ENCODE measurements around the gene CACNA2D2.

The CACNA2D2 gene

GRCh38 chr3:50337175-50337861, 166.1 kb downstream of the CACNA2D2 start:
- Histone ChIP-seq H3K27ac (ENCODE audit: extremely low read depth, low read depth, low read length) (peak overlapping the region; percentile 88), H3K9me3 (ENCODE audit: control insufficient read depth, insufficient read depth, low read depth, low read length) (no peaks in the 10 kb centered on the region), H3K4me3 (ENCODE audit: low read depth, low read length) (peak overlapping the region; percentile 96), H3K4me1 (ENCODE audit: control insufficient read depth, insufficient read depth, low read length) (no peaks in the 10 kb centered on the region; the same call in 1 of the 2 replicates), H3K36me3 (ENCODE audit: control insufficient read depth in 2 of 2, insufficient read depth in 1 of 2, low read length in 2 of 2) (peaks cover 3 to 28% of the 10 kb centered on the region in 2 experiments; a peak in 2 of 3 replicates)
- CTCF ChIA-PET = interaction anchor here (1.0 to 2.6 kb wide), 7 partner anchors 9 to 205 kb away, joined by 3 to 13 read pairs (median 5); partner anchors contain the start of gene TUSC2
- POLR2A ChIA-PET = interaction anchor here (0.6 to 2.7 kb wide), 27 partner anchors 8 to 1059 kb away, joined by 3 to 63 read pairs (median 5); partner anchors contain the start of genes CYB561D2, GNAI2, HEMK1 and HYAL2
- TF ChIP-seq ZNF138 (tag by site-specific recombination; IDR thresholded peaks at IDR 0.05; ENCODE audit: borderline replicate concordance) (no peak), TSHZ1 (tag by site-specific recombination; IDR thresholded peaks at IDR 0.05; ENCODE audit: borderline replicate concordance) (no peak), ZNF600 (tag by site-specific recombination; IDR thresholded peaks at IDR 0.05) (peak; percentile 75), OSR2 (tag by site-specific recombination; IDR thresholded peaks at IDR 0.05) (no peak), HOXA7 (CRISPR knock-in tag; IDR thresholded peaks at IDR 0.05; ENCODE audit: borderline replicate concordance) (no peak), ZFHX2 (tag by site-specific recombination; conservative IDR thresholded peaks at IDR 0.05) (peak; percentile 91), ZNF10 (tag by site-specific recombination; IDR thresholded peaks at IDR 0.05) (no peak), ZNF645 (tag by site-specific recombination; IDR thresholded peaks at IDR 0.05) (no peak), ZBTB17 (tag by site-specific recombination; IDR thresholded peaks at IDR 0.05) (peak; percentile 92), ZNF302 (tag by site-specific recombination; IDR thresholded peaks at IDR 0.05; ENCODE audit: low read depth) (no peak), KLF10 (tag by site-specific recombination; IDR thresholded peaks at IDR 0.05) (peak; percentile 27; the same call in 1 of the 2 replicates), ZNF121 (tag by site-specific recombination; IDR thresholded peaks at IDR 0.05) (no peak), ZNF677 (tag by site-specific recombination; IDR thresholded peaks at IDR 0.05) (no peak), BCL11B (tag by site-specific recombination; IDR thresholded peaks at IDR 0.05; ENCODE audit: low read depth) (0 out of 2 replicates have a peak, but pooled peaks have one; percentile 60), ZBTB11 (tag by site-specific recombination; conservative IDR thresholded peaks at IDR 0.05; ENCODE audit: low read depth) (no peak), ZBTB20 (tag by site-specific recombination; IDR thresholded peaks at IDR 0.05) (no peak; the same call in 1 of the 2 replicates), ZSCAN5A (tag by site-specific recombination; IDR thresholded peaks at IDR 0.05) (peak; percentile 89), ZNF623 (tag by site-specific recombination; IDR thresholded peaks at IDR 0.05) (no peak), ZNF423 (tag by site-specific recombination; IDR thresholded peaks at IDR 0.05) (no peak), ZNF2 (tag by site-specific recombination; IDR thresholded peaks at IDR 0.05) (peak; percentile 70; the same call in 1 of the 2 replicates), ZNF792 (tag by site-specific recombination; IDR thresholded peaks at IDR 0.05) (no peak), GLIS2 (tag by site-specific recombination; IDR thresholded peaks at IDR 0.05) (peak; percentile 70), ZNF473 (tag by site-specific recombination; IDR thresholded peaks at IDR 0.05) (no peak), ZNF366 (tag by site-specific recombination; conservative IDR thresholded peaks at IDR 0.05) (no peak), ZNF785 (tag by site-specific recombination; IDR thresholded peaks at IDR 0.05) (0 out of 2 replicates have a peak, but pooled peaks have one; percentile 44), ZSCAN23 (tag by site-specific recombination; IDR thresholded peaks at IDR 0.05) (no peak), GFI1B (tag by site-specific recombination; IDR thresholded peaks at IDR 0.05) (no peak), KLF1 (tag by site-specific recombination; IDR thresholded peaks at IDR 0.05) (peak; percentile 84), ZNF530 (tag by site-specific recombination; IDR thresholded peaks at IDR 0.05; ENCODE audit: low read depth) (no peak), ZNF174 (tag by site-specific recombination; IDR thresholded peaks at IDR 0.05) (no peak)

Measured in HEK293 (cell line).